HCT116 (cell line): Measurements from ENCODE around the gene TENM3. TPM values are rescaled to one million over a fixed set of nuclear protein-coding genes. Genes with fewer than 3 reads are reported as not detected.

Experiments used
- ATAC-seq: fragments of 200-7000 bp; cut with Tn5 transposase; 2 replicates; pipeline ENCODE4 v1.9.1; 2020; ENCODE audit warnings: mild to moderate bottlenecking, moderate library complexity
- BruUV-seq: library from RNA; stranded (reverse); fragments of 400-500 nt; replicated peaks from 2 replicates; lab custom pipeline; 2021; lab: Mats Ljungman, UMichigan
- CTCF ChIA-PET: fragments of 300-600 bp; sonication (Branson Sonifier 250); formaldehyde crosslinking; loops from one replicate; lab custom pipeline; 2021; ENCODE audit warnings: antibody characterized with exemption; lab: Charles Lee
- POLR2A ChIA-PET: fragments of 300-600, 350-600 bp; sonication (Branson Sonifier 250); formaldehyde crosslinking; loops from one replicate; lab custom pipeline; 2021; ENCODE audit warnings: antibody characterized with exemption; lab: Charles Lee
- RAD21 ChIA-PET, 2 experiments: fragments of 300-600 bp; sonication (Branson Sonifier 250); formaldehyde crosslinking; loops; one replicate each; lab custom pipeline; 2023; ENCODE audit warnings: low total read pairs in 2 of 2; ENCODE audit not compliant: uncharacterized antibody in 2 of 2, unreplicated experiment in 2 of 2, low non-redundant PET in 1 of 2; lab: Charles Lee
- DNase-seq: peaks from one replicate; pipeline ENCODE4 v3.0.0-alpha.2; 2010; ENCODE audit warnings: low read depth, low spot score
- H2AFZ ChIP-seq: fragments of 200-600 bp; shearing (Covaris generic), sonication (generic); 2 replicates; pipeline ENCODE4 v1.6.1; 2017; ENCODE audit warnings: low read depth, mixed run types, mixed read lengths, antibody characterized with exemption, low read length; ENCODE audit not compliant: poor library complexity, severe bottlenecking
- H3K27ac ChIP-seq: 2 replicates; pipeline ENCODE4 v1.5.1; 2012; ENCODE audit warnings: low read depth, low read length
- H3K27me3 ChIP-seq: fragments of 200-600 bp; sonication (generic); 2 replicates; pipeline ENCODE4 v1.6.1; 2016; ENCODE audit warnings: mixed run types, low read length, mixed read lengths; ENCODE audit not compliant: insufficient read depth
- H3K36me3 ChIP-seq, 2 experiments: fragments of 200-500 bp in 1 of 2; fragments of 200-600 bp in 1 of 2; sonication (Bioruptor generic) in 1 of 2; sonication (generic) in 1 of 2; 2 replicates each; pipeline versions ENCODE4 v1.5.1 to v1.6.1; 2014 to 2016; ENCODE audit warnings: low read length in 2 of 2, inconsistent platforms in 1 of 2, mixed read lengths in 1 of 2, mixed run types in 1 of 2; ENCODE audit not compliant: insufficient read depth in 2 of 2, control insufficient read depth in 1 of 2
- H3K4me1 ChIP-seq, 2 experiments: fragments of 200-600 bp in 1 of 2; sonication (generic) in 1 of 2; 2 replicates each; pipeline versions ENCODE4 v1.5.1 to v1.6.1; 2012 to 2017; ENCODE audit warnings: low read length in 2 of 2, inconsistent platforms in 1 of 2, mild to moderate bottlenecking in 1 of 2, mixed read lengths in 1 of 2, mixed run types in 1 of 2, moderate library complexity in 1 of 2; ENCODE audit not compliant: insufficient read depth in 2 of 2, control insufficient read depth in 1 of 2
- H3K4me2 ChIP-seq: fragments of 200-600 bp; sonication (generic); 2 replicates; pipeline ENCODE4 v1.6.1; 2017; ENCODE audit warnings: mixed run types, low read length, mixed read lengths
- H3K4me3 ChIP-seq, 2 experiments: fragments of 200-600 bp in 1 of 2; sonication (generic) in 1 of 2; replicated peaks in 1 of 2; 2 replicates each; pipeline ENCODE4 v1.5.1; 2011 to 2016; ENCODE audit warnings: low read length in 2 of 2, control low read depth in 1 of 2, low read depth in 1 of 2, mild to moderate bottlenecking in 1 of 2, mixed read lengths in 1 of 2, mixed run types in 1 of 2
- H3K79me2 ChIP-seq: fragments of 200-600 bp; sonication (generic); 2 replicates; pipeline ENCODE4 v1.6.1; 2017; ENCODE audit warnings: mild to moderate bottlenecking, mixed run types, low read length, moderate library complexity, mixed read lengths; ENCODE audit not compliant: insufficient read depth
- H3K9ac ChIP-seq: fragments of 200-600 bp; sonication (generic); 2 replicates; pipeline ENCODE4 v1.6.1; 2016; ENCODE audit warnings: low read length, mixed read lengths
- H3K9me2 ChIP-seq: fragments of 200-600 bp; sonication (generic), shearing (Covaris generic); 2 replicates; pipeline ENCODE4 v1.6.1; 2017; ENCODE audit warnings: mixed run types, mild to moderate bottlenecking, moderate library complexity; ENCODE audit not compliant: insufficient read depth
- H3K9me3 ChIP-seq, 2 experiments: fragments of 200-500 bp in 1 of 2; fragments of 200-600 bp in 1 of 2; sonication (Bioruptor generic) in 1 of 2; sonication (generic) in 1 of 2; 2 replicates each; pipeline ENCODE4 v1.6.1; 2014 to 2017; ENCODE audit warnings: low read length in 2 of 2, mixed read lengths in 2 of 2, inconsistent platforms in 1 of 2, low read depth in 1 of 2, mild to moderate bottlenecking in 1 of 2, mixed run types in 1 of 2, moderate library complexity in 1 of 2; ENCODE audit not compliant: control insufficient read depth in 1 of 2, insufficient read depth in 1 of 2
- H4K20me1 ChIP-seq: fragments of 200-600 bp; sonication (generic), shearing (Covaris generic); 2 replicates; pipeline ENCODE4 v1.6.1; 2017; ENCODE audit warnings: mixed run types, mild to moderate bottlenecking, moderate library complexity; ENCODE audit not compliant: insufficient read depth
- EGR1 ChIP-seq: IDR thresholded peaks from 2 replicates; pipeline ENCODE4 v1.6.1; 2012; ENCODE audit warnings: low read depth
- ELF1 ChIP-seq: IDR thresholded peaks from 2 replicates; pipeline ENCODE4 v1.6.1; 2012; ENCODE audit warnings: low read depth, borderline replicate concordance
- FOSL1 ChIP-seq: IDR thresholded peaks from 2 replicates; pipeline ENCODE4 v1.6.1; 2012; ENCODE audit warnings: low read depth
- JUND ChIP-seq: IDR thresholded peaks from 2 replicates; pipeline ENCODE4 v1.6.1; 2012
- POLR2A ChIP-seq: IDR thresholded peaks from 2 replicates; pipeline ENCODE4 v1.7.0; 2011; ENCODE audit warnings: borderline replicate concordance; ENCODE audit not compliant: insufficient read depth, insufficient read length; ENCODE audit errors: extremely low read depth
- POLR2AphosphoS5 ChIP-seq: IDR thresholded peaks from 2 replicates; pipeline ENCODE4 v1.6.1; 2011; ENCODE audit warnings: mild to moderate bottlenecking, low read depth, low read length, moderate library complexity
- RAD21 ChIP-seq: IDR thresholded peaks from 2 replicates; pipeline ENCODE4 v1.6.1; 2012; ENCODE audit warnings: low read depth, mild to moderate bottlenecking
- SP1 ChIP-seq: IDR thresholded peaks from 2 replicates; pipeline ENCODE4 v1.6.1; 2012; ENCODE audit warnings: low read depth
- SRF ChIP-seq: IDR thresholded peaks from 2 replicates; pipeline ENCODE4 v1.6.1; 2012; ENCODE audit warnings: low read depth
- TCF7L2 ChIP-seq: IDR thresholded peaks from 2 replicates; pipeline ENCODE4 v1.7.0; 2011; ENCODE audit warnings: borderline replicate concordance, inconsistent platforms; ENCODE audit not compliant: insufficient read depth, insufficient read length; ENCODE audit errors: extremely low read depth
- YY1 ChIP-seq: IDR thresholded peaks from 2 replicates; pipeline ENCODE4 v1.6.1; 2011; ENCODE audit warnings: low read length, low read depth, moderate library complexity, mild to moderate bottlenecking; ENCODE audit not compliant: insufficient replicate concordance; ENCODE audit errors: extremely low read depth
- ZNF274 ChIP-seq: fragments of 200-500 bp; sonication (Bioruptor generic); IDR thresholded peaks from 2 replicates; pipeline ENCODE4 v1.6.1; 2014; ENCODE audit warnings: mild to moderate bottlenecking, low read depth, low read length, inconsistent platforms
- intact Hi-C: fragments of 100-400 bp; cut with micrococcal nuclease; formaldehyde crosslinking; loops from 2 replicates; pipeline ENCODE4 v1.10.0; 2022
- total RNA-seq: library from RNA; stranded (reverse); gene quantifications from one replicate; pipeline ENCODE4 v1.2.1, GENCODE V29; 2021; ENCODE audit not compliant: unreplicated experiment
- TF ChIP-seq, protein P1 (sequence below): IDR thresholded peaks from 2 replicates; pipeline ENCODE4 v1.6.1; 2012
- TF ChIP-seq, protein P2 (sequence below): IDR thresholded peaks from 2 replicates; pipeline ENCODE4 v1.6.1; 2012; ENCODE audit warnings: low read depth
- TF ChIP-seq, protein P3 (sequence below): IDR thresholded peaks from 2 replicates; pipeline ENCODE4 v1.6.1; 2012
- TF ChIP-seq, protein P4 (sequence below), 3 experiments: fragments of 200-600 bp in 1 of 3; sonication (generic) in 1 of 3; IDR thresholded peaks in 2 of 3; conservative IDR thresholded peaks in 1 of 3; 2 replicates each; pipeline ENCODE4 v1.5.1; 2012 to 2017; ENCODE audit warnings: low read depth in 2 of 3, low read length in 2 of 3, antibody characterized with exemption in 1 of 3, borderline replicate concordance in 1 of 3, control low read depth in 1 of 3, mild to moderate bottlenecking in 1 of 3, mixed read lengths in 1 of 3, mixed run types in 1 of 3, moderate library complexity in 1 of 3; ENCODE audit not compliant: insufficient read depth in 1 of 3
- TF ChIP-seq, protein P5 (sequence below): IDR thresholded peaks from 2 replicates; pipeline ENCODE4 v1.6.1; 2011; ENCODE audit warnings: mild to moderate bottlenecking, low read length, moderate library complexity; ENCODE audit not compliant: insufficient replicate concordance; ENCODE audit errors: extremely low read depth

TENM3 gene
- total RNA-seq, 1 experiment from 2014 or later: 0.54 TPM

DNA sequence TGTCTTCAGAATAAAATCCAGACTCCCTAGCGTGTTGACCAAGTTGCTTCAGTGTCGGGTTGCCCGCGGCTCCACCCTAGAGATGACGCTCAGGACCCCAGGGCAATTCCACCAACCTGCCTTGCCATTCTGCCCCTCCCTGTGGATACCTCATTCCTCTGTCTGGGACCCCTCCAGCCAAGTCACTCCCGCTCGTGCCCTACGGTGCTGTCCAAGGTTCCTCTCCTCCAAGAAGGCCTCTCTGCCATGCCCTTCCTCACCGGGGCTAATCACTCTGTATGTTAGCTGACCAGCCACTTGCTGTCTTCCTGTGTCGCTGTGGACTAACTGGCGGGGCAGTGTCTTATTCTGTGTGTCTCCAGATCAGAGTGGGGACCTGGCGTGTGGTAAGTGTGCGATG lies 46.6 kb downstream of the TENM3 start:
- no peak overlapping the region for H3K27ac ChIP-seq
- H3K4me1 ChIP-seq: no peaks in the 10 kb centered on the region
- H3K27me3 ChIP-seq: 0 out of 2 replicates have a peak, but pooled peaks cover 4% of the 10 kb centered on the region
- TF ChIP-seq, protein P1, sequence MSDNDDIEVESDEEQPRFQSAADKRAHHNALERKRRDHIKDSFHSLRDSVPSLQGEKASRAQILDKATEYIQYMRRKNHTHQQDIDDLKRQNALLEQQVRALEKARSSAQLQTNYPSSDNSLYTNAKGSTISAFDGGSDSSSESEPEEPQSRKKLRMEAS: no peak
- TF ChIP-seq POLR2AphosphoS5 (no peak), FOSL1 (no peak), POLR2A (no peak), YY1 (no peak), TCF7L2 (no peak), SRF (no peak), ZNF274 (no peak), ELF1 (no peak), EGR1 (no peak), JUND (no peak), RAD21 (no peak), SP1 (no peak)
- TF ChIP-seq, protein P2, sequence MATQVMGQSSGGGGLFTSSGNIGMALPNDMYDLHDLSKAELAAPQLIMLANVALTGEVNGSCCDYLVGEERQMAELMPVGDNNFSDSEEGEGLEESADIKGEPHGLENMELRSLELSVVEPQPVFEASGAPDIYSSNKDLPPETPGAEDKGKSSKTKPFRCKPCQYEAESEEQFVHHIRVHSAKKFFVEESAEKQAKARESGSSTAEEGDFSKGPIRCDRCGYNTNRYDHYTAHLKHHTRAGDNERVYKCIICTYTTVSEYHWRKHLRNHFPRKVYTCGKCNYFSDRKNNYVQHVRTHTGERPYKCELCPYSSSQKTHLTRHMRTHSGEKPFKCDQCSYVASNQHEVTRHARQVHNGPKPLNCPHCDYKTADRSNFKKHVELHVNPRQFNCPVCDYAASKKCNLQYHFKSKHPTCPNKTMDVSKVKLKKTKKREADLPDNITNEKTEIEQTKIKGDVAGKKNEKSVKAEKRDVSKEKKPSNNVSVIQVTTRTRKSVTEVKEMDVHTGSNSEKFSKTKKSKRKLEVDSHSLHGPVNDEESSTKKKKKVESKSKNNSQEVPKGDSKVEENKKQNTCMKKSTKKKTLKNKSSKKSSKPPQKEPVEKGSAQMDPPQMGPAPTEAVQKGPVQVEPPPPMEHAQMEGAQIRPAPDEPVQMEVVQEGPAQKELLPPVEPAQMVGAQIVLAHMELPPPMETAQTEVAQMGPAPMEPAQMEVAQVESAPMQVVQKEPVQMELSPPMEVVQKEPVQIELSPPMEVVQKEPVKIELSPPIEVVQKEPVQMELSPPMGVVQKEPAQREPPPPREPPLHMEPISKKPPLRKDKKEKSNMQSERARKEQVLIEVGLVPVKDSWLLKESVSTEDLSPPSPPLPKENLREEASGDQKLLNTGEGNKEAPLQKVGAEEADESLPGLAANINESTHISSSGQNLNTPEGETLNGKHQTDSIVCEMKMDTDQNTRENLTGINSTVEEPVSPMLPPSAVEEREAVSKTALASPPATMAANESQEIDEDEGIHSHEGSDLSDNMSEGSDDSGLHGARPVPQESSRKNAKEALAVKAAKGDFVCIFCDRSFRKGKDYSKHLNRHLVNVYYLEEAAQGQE: no peak
- TF ChIP-seq, protein P3, sequence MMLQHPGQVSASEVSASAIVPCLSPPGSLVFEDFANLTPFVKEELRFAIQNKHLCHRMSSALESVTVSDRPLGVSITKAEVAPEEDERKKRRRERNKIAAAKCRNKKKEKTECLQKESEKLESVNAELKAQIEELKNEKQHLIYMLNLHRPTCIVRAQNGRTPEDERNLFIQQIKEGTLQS: no peak
- TF ChIP-seq, protein P4, sequence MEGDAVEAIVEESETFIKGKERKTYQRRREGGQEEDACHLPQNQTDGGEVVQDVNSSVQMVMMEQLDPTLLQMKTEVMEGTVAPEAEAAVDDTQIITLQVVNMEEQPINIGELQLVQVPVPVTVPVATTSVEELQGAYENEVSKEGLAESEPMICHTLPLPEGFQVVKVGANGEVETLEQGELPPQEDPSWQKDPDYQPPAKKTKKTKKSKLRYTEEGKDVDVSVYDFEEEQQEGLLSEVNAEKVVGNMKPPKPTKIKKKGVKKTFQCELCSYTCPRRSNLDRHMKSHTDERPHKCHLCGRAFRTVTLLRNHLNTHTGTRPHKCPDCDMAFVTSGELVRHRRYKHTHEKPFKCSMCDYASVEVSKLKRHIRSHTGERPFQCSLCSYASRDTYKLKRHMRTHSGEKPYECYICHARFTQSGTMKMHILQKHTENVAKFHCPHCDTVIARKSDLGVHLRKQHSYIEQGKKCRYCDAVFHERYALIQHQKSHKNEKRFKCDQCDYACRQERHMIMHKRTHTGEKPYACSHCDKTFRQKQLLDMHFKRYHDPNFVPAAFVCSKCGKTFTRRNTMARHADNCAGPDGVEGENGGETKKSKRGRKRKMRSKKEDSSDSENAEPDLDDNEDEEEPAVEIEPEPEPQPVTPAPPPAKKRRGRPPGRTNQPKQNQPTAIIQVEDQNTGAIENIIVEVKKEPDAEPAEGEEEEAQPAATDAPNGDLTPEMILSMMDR (IDR thresholded peaks at IDR 0.05 in 2 of 3, conservative IDR thresholded peaks at IDR 0.05 in 1 of 3; ENCODE audit: borderline replicate concordance in 1 of 3, insufficient read depth in 1 of 3, low read depth in 2 of 3, low read length in 2 of 3): no peak
- TF ChIP-seq, protein P5, sequence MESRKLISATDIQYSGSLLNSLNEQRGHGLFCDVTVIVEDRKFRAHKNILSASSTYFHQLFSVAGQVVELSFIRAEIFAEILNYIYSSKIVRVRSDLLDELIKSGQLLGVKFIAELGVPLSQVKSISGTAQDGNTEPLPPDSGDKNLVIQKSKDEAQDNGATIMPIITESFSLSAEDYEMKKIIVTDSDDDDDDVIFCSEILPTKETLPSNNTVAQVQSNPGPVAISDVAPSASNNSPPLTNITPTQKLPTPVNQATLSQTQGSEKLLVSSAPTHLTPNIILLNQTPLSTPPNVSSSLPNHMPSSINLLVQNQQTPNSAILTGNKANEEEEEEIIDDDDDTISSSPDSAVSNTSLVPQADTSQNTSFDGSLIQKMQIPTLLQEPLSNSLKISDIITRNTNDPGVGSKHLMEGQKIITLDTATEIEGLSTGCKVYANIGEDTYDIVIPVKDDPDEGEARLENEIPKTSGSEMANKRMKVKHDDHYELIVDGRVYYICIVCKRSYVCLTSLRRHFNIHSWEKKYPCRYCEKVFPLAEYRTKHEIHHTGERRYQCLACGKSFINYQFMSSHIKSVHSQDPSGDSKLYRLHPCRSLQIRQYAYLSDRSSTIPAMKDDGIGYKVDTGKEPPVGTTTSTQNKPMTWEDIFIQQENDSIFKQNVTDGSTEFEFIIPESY: no peak
- no peak overlapping the region for H3K9ac ChIP-seq
- DNase-seq (no peak), ATAC-seq (no peak)
- H3K9me2 ChIP-seq: no peaks in the 10 kb centered on the region
- intact Hi-C loops: no loop called here
- H2AFZ ChIP-seq: no peak overlapping the region
- BruUV-seq: no TSS peak
- ChIA-PET POLR2A (no interaction called here), RAD21 (no interaction called here), CTCF (no interaction called here)
- no peaks in the 10 kb centered on the region for H3K36me3 ChIP-seq
- no peak overlapping the region for H3K4me3 ChIP-seq
- H3K79me2 ChIP-seq: no peaks in the 10 kb centered on the region
- H3K4me2 ChIP-seq: no peak overlapping the region
- no peaks in the 10 kb centered on the region for H3K9me3 ChIP-seq
- H4K20me1 ChIP-seq: no peaks in the 10 kb centered on the region
